ENCODE data around the gene RGS7.

- TF ChIP-seq POLR2A (IDR thresholded peaks at IDR 0.05) (no peak), CTCF (IDR thresholded peaks at IDR 0.05) (no peak)
These were observed 564.0 kb downstream of the RGS7 start for GRCh38 chr1:240792915-240793529.

Measured in thyroid gland (tissue), 4 donors.